ENCODE results near the gene FRS2.

The FRS2 gene

DNA sequence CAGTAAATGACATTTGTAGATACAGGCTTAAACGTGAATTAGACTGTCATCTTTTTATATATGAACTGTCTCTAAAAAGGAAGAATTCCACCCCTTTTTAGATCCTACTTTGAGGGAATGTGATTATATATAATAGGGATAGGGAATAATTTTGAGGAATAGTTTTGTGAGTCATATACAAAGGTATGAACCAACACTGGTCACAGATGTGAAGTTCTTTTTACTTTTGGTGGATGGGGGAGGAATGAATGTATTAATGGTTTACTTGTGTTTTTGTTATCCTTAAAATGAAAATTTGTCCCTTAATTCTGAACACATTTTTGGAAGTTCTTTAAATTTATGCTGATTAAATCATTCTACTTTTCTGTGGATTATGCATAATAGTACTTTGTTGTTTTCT, 30.4 kb downstream of the FRS2 start:
- no peaks in the 10 kb centered on the region for H3K27me3 ChIP-seq (ENCODE audit: control insufficient read depth in 1 of 2, insufficient read depth in 1 of 2, low read length in 2 of 2)

GRCh38 chr12:69501154-69501895, 31.1 kb downstream of the FRS2 start:
- Histone ChIP-seq H3K4me1 (ENCODE audit: control insufficient read depth, insufficient read depth, low read depth, low read length) (peaks cover 6% of the 10 kb centered on the region), H3K27me3 (ENCODE audit: control insufficient read depth in 1 of 2, insufficient read depth in 1 of 2, low read length in 2 of 2) (no peaks in the 10 kb centered on the region), H3K9me3 (ENCODE audit: control insufficient read depth, low read length) (no peaks in the 10 kb centered on the region), H2AFZ (ENCODE audit: low read depth, low read length) (no peak overlapping the region), H3K36me3 (ENCODE audit: control insufficient read depth in 1 of 2, insufficient read depth in 2 of 2, low read depth in 1 of 2, low read length in 2 of 2) (no peaks in the 10 kb centered on the region), H3K27ac (ENCODE audit: low read length, poor library complexity, severe bottlenecking) (peak overlapping the region; percentile 82), H2BK12ac (ENCODE audit: low read length in 2 of 2) (no peak overlapping the region), H3K9ac (ENCODE audit: low read length) (peak overlapping the region; percentile 47), H4K91ac (ENCODE audit: low read length) (no peak overlapping the region), H3K14ac (ENCODE audit: low read length in 2 of 2) (no peak overlapping the region), H3K79me1 (replicated peaks; ENCODE audit: low read length, poor library complexity, severe bottlenecking) (no peaks in the 10 kb centered on the region), H2AK5ac (ENCODE audit: low read length, severe bottlenecking) (no peak overlapping the region), H3K4me3 (ENCODE audit: insufficient read depth in 1 of 2, low read depth in 1 of 2, low read length in 2 of 2) (peak overlapping the region in 1 of 2 experiments; percentile 40), H2BK120ac (ENCODE audit: low read depth, low read length) (no peak overlapping the region), H2BK5ac (ENCODE audit: low read depth, low read length, poor library complexity, severe bottlenecking) (no peak overlapping the region), H2BK15ac (ENCODE audit: low read depth, poor library complexity, severe bottlenecking) (no peak overlapping the region), H3K23ac (ENCODE audit: low read length in 2 of 2) (no peak overlapping the region), H3K4ac (ENCODE audit: low read depth in 1 of 2, low read length in 2 of 2) (no peak overlapping the region), H3K4me2 (ENCODE audit: low read length, poor library complexity, severe bottlenecking) (no peak overlapping the region), H4K8ac (ENCODE audit: low read length) (no peak overlapping the region), H3K18ac (ENCODE audit: low read depth in 1 of 2, low read length in 2 of 2) (no peak overlapping the region)
- DNase-seq = no peak
- WGBS = 59% methylated on average over 2 of the region's 5 CpGs

More for the DNA sequence above, 30.4 kb downstream of the FRS2 start:
- no peak overlapping the region for H3K18ac ChIP-seq (ENCODE audit: low read depth in 1 of 2, low read length in 2 of 2)
- peaks cover 6% of the 10 kb centered on the region for H3K4me1 ChIP-seq (ENCODE audit: control insufficient read depth, insufficient read depth, low read depth, low read length)
- no peak overlapping the region for H2BK15ac ChIP-seq (ENCODE audit: low read depth, poor library complexity, severe bottlenecking)
- no CpG with 5 or more reads among the region's 1 CpG for WGBS
- no peak overlapping the region for H4K91ac ChIP-seq (ENCODE audit: low read length)
- no peaks in the 10 kb centered on the region for H3K9me3 ChIP-seq (ENCODE audit: control insufficient read depth, low read length)
- H2BK120ac ChIP-seq (ENCODE audit: low read depth, low read length) = no peak overlapping the region
- no peaks in the 10 kb centered on the region for H3K36me3 ChIP-seq (ENCODE audit: control insufficient read depth in 1 of 2, insufficient read depth in 2 of 2, low read depth in 1 of 2, low read length in 2 of 2)
- no peak overlapping the region for H2BK5ac ChIP-seq (ENCODE audit: low read depth, low read length, poor library complexity, severe bottlenecking)
- H3K79me1 ChIP-seq (replicated peaks; ENCODE audit: low read length, poor library complexity, severe bottlenecking) = no peaks in the 10 kb centered on the region
- no peak overlapping the region for H3K27ac ChIP-seq (ENCODE audit: low read length, poor library complexity, severe bottlenecking)
- no peak overlapping the region for H3K4ac ChIP-seq (ENCODE audit: low read depth in 1 of 2, low read length in 2 of 2)
- H3K14ac ChIP-seq (ENCODE audit: low read length in 2 of 2) = no peak overlapping the region
- no peak overlapping the region for H3K23ac ChIP-seq (ENCODE audit: low read length in 2 of 2)
- H2AFZ ChIP-seq (ENCODE audit: low read depth, low read length) = no peak overlapping the region
- no peak for DNase-seq
- H4K8ac ChIP-seq (ENCODE audit: low read length) = no peak overlapping the region
- H2AK5ac ChIP-seq (ENCODE audit: low read length, severe bottlenecking) = no peak overlapping the region
- no peak overlapping the region for H3K4me2 ChIP-seq (ENCODE audit: low read length, poor library complexity, severe bottlenecking)
- peak overlapping the region in 1 of 2 experiments; percentile 40 for H3K4me3 ChIP-seq (ENCODE audit: insufficient read depth in 1 of 2, low read depth in 1 of 2, low read length in 2 of 2)
- H3K9ac ChIP-seq (ENCODE audit: low read length) = peak overlapping the region; percentile 47
- no peak overlapping the region for H2BK12ac ChIP-seq (ENCODE audit: low read length in 2 of 2)

DNA sequence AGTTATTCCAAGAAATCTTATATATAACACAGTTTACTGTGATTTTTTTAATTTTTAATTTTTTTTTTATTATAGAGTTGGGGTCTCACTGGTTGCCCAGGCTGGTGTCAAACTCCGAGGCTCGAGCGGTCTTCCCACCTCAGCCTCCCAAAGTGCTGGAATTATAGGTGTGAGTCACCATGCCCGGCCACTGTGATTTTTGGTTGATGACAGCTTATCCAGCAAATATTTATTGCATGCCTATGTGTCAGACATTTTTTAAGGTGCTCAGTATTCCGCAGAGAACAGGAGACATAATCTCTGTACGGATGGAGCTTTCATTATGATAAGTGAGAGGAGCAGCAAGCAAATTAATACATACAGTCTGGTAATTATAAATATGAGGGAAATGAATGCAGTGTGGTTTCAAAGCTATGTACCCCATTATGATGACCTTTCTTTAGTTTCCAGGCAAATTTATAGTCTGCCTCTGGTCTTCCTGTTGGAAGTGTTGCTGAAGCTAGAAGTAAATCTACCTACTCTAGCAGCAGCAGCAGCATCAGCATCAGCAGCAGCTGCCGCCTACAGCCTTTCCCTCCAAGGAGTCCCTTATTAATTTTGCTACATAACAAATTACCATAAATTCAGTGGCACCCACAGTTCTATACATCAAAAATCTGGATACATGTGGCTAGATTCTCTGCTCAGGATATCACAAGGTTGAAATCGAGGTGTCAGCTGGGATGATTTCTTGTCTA, 32.3 kb downstream of the FRS2 start:
- Histone ChIP-seq H3K79me1 (replicated peaks; ENCODE audit: low read length, poor library complexity, severe bottlenecking) (no peaks in the 10 kb centered on the region), H3K4ac (ENCODE audit: low read depth in 1 of 2, low read length in 2 of 2) (no peak overlapping the region), H3K4me1 (ENCODE audit: control insufficient read depth, insufficient read depth, low read depth, low read length) (peaks cover 6% of the 10 kb centered on the region), H3K4me2 (ENCODE audit: low read length, poor library complexity, severe bottlenecking) (peak overlapping the region; percentile 23), H3K9me3 (ENCODE audit: control insufficient read depth, low read length) (no peaks in the 10 kb centered on the region), H4K91ac (ENCODE audit: low read length) (no peak overlapping the region), H3K18ac (ENCODE audit: low read depth in 1 of 2, low read length in 2 of 2) (peak overlapping the region in 1 of 2 experiments; percentile 3), H3K23ac (ENCODE audit: low read length in 2 of 2) (no peak overlapping the region), H2BK5ac (ENCODE audit: low read depth, low read length, poor library complexity, severe bottlenecking) (no peak overlapping the region), H3K36me3 (ENCODE audit: control insufficient read depth in 1 of 2, insufficient read depth in 2 of 2, low read depth in 1 of 2, low read length in 2 of 2) (no peaks in the 10 kb centered on the region), H3K9ac (ENCODE audit: low read length) (no peak overlapping the region), H2AK5ac (ENCODE audit: low read length, severe bottlenecking) (peak overlapping the region; percentile 87), H3K14ac (ENCODE audit: low read length in 2 of 2) (no peak overlapping the region), H4K8ac (ENCODE audit: low read length) (no peak overlapping the region), H3K27ac (ENCODE audit: low read length, poor library complexity, severe bottlenecking) (peak overlapping the region; percentile 25), H2BK120ac (ENCODE audit: low read depth, low read length) (no peak overlapping the region), H2BK15ac (ENCODE audit: low read depth, poor library complexity, severe bottlenecking) (no peak overlapping the region), H2AFZ (ENCODE audit: low read depth, low read length) (no peak overlapping the region), H3K27me3 (ENCODE audit: control insufficient read depth in 1 of 2, insufficient read depth in 1 of 2, low read length in 2 of 2) (no peaks in the 10 kb centered on the region), H2BK12ac (ENCODE audit: low read length in 2 of 2) (no peak overlapping the region), H3K4me3 (ENCODE audit: insufficient read depth in 1 of 2, low read depth in 1 of 2, low read length in 2 of 2) (no peak overlapping the region)
- WGBS = 47% methylated on average over 8 of the region's 8 CpGs
- DNase-seq = no peak

DNA sequence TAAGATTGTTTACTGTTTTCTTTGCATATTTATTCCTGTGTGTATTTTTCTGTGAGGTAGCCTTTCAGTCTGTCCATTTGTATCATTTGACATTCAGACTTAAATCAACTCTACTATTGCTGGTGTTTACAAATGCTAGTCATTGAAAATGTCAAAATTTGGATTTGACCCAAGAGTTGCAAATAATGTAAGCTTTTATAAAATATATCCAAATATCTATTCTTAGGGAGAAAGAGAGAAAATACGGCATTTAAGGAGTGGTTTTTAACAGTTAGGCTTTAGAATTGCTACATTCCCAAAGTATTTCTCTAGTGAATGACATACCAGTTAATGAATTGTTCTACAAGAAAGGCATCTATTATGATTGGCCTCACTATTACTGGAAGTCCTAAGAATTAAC, 37.9 kb downstream of the FRS2 start:
- Histone ChIP-seq H3K4ac (ENCODE audit: low read depth in 1 of 2, low read length in 2 of 2) (no peak overlapping the region), H3K9ac (ENCODE audit: low read length) (no peak overlapping the region), H3K9me3 (ENCODE audit: control insufficient read depth, low read length) (no peaks in the 10 kb centered on the region), H3K14ac (ENCODE audit: low read length in 2 of 2) (no peak overlapping the region), H3K36me3 (ENCODE audit: control insufficient read depth in 1 of 2, insufficient read depth in 2 of 2, low read depth in 1 of 2, low read length in 2 of 2) (no peaks in the 10 kb centered on the region), H2BK120ac (ENCODE audit: low read depth, low read length) (no peak overlapping the region), H3K23ac (ENCODE audit: low read length in 2 of 2) (no peak overlapping the region), H3K79me1 (replicated peaks; ENCODE audit: low read length, poor library complexity, severe bottlenecking) (no peaks in the 10 kb centered on the region), H4K91ac (ENCODE audit: low read length) (no peak overlapping the region), H4K8ac (ENCODE audit: low read length) (no peak overlapping the region), H2AFZ (ENCODE audit: low read depth, low read length) (no peak overlapping the region), H3K27me3 (ENCODE audit: control insufficient read depth in 1 of 2, insufficient read depth in 1 of 2, low read length in 2 of 2) (no peaks in the 10 kb centered on the region), H3K18ac (ENCODE audit: low read depth in 1 of 2, low read length in 2 of 2) (no peak overlapping the region), H2BK15ac (ENCODE audit: low read depth, poor library complexity, severe bottlenecking) (no peak overlapping the region), H3K4me2 (ENCODE audit: low read length, poor library complexity, severe bottlenecking) (no peak overlapping the region), H2BK12ac (ENCODE audit: low read length in 2 of 2) (no peak overlapping the region), H3K4me3 (ENCODE audit: insufficient read depth in 1 of 2, low read depth in 1 of 2, low read length in 2 of 2) (no peak overlapping the region), H2BK5ac (ENCODE audit: low read depth, low read length, poor library complexity, severe bottlenecking) (no peak overlapping the region), H2AK5ac (ENCODE audit: low read length, severe bottlenecking) (no peak overlapping the region), H3K27ac (ENCODE audit: low read length, poor library complexity, severe bottlenecking) (no peak overlapping the region), H3K4me1 (ENCODE audit: control insufficient read depth, insufficient read depth, low read depth, low read length) (peaks cover 3% of the 10 kb centered on the region)
- WGBS = no CpG with 5 or more reads among the region's 1 CpG
- no peak for DNase-seq

All from mesenchymal stem cell (in vitro differentiated cells and primary cell).